NCI-H226 (cell line): ENCODE data around the gene TGIF2LX.
"Not testable (repeated sequence)": the region's sequence is repeated elsewhere in the genome, so short reads cannot be mapped to it uniquely, and the experiment has no call there.

Experiments used
- DNase-seq: peaks from one replicate; pipeline ENCODE4 v3.0.0-alpha.2; 2015

TGIF2LX gene

GRCh38 chrX:89921665-89922064 lies at the start of gene TGIF2LX:
Gene TGIF2LX (plus strand): TSS chrX:89921908. CDS start chrX:89922086, 178 bp downstream.
- DNase-seq, result not testable (repeated sequence)

GRCh38 chrX:89922338-89922934 lies 728 bp downstream of the TGIF2LX start:
- DNase-seq, result not testable (repeated sequence)

- DNase-seq, result not testable (repeated sequence)
These were observed 21.4 kb downstream of the TGIF2LX start for GRCh38 chrX:89943077-89943476.

- DNase-seq, result not testable (repeated sequence)
These were observed 43.9 kb downstream of the TGIF2LX start for GRCh38 chrX:89965588-89965987.
